ENCODE measurements around the gene ZNF761.
"Not testable (repeated sequence)": the region's sequence is repeated elsewhere in the genome, so short reads cannot be mapped to it uniquely, and the experiment has no call there.

- not testable (repeated sequence) for TF ChIP-seq CTCF (conservative IDR thresholded peaks at IDR 0.05); ZFX (IDR thresholded peaks at IDR 0.05)
Measured at GRCh38 chr19:53397918-53398317, 33.9 kb upstream of the ZNF761 start.
